ENCODE measurements around the gene PLA2G2D.

- TF ChIP-seq, protein P1, sequence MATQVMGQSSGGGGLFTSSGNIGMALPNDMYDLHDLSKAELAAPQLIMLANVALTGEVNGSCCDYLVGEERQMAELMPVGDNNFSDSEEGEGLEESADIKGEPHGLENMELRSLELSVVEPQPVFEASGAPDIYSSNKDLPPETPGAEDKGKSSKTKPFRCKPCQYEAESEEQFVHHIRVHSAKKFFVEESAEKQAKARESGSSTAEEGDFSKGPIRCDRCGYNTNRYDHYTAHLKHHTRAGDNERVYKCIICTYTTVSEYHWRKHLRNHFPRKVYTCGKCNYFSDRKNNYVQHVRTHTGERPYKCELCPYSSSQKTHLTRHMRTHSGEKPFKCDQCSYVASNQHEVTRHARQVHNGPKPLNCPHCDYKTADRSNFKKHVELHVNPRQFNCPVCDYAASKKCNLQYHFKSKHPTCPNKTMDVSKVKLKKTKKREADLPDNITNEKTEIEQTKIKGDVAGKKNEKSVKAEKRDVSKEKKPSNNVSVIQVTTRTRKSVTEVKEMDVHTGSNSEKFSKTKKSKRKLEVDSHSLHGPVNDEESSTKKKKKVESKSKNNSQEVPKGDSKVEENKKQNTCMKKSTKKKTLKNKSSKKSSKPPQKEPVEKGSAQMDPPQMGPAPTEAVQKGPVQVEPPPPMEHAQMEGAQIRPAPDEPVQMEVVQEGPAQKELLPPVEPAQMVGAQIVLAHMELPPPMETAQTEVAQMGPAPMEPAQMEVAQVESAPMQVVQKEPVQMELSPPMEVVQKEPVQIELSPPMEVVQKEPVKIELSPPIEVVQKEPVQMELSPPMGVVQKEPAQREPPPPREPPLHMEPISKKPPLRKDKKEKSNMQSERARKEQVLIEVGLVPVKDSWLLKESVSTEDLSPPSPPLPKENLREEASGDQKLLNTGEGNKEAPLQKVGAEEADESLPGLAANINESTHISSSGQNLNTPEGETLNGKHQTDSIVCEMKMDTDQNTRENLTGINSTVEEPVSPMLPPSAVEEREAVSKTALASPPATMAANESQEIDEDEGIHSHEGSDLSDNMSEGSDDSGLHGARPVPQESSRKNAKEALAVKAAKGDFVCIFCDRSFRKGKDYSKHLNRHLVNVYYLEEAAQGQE (IDR thresholded peaks at IDR 0.05; ENCODE audit: insufficient read depth in 1 of 2, low read depth in 2 of 2, low read length in 2 of 2) = no peak
- no peak for TF ChIP-seq TAF1 (IDR thresholded peaks at IDR 0.05; ENCODE audit: borderline replicate concordance, insufficient read depth, low read length)
Measured at GRCh38 chr1:20164694-20165202, 45.4 kb upstream of the PLA2G2D start.
